UCSD-AML1 (cell line): ENCODE measurements around the gene ISY1.
A peak's percentile ranks its signal among the peaks of the same experiment; 100 is the strongest.
"Not testable (repeated sequence)": the region's sequence is repeated elsewhere in the genome, so short reads cannot be mapped to it uniquely, and the experiment has no call there.

Experiments used
- DNase-seq: peaks from one replicate; lab custom pipeline; 2025; ENCODE audit not compliant: unreplicated experiment; lab: John Stamatoyannopoulos, UW

ISY1 gene

GRCh38 chr3:129160891-129161859 is at the start of gene ISY1:
Gene ISY1, minus strand, starts transcription at chr3:129161063. Its CDS starts 88 bp downstream, at chr3:129160975.
- peak; percentile 93 for DNase-seq

DNA sequence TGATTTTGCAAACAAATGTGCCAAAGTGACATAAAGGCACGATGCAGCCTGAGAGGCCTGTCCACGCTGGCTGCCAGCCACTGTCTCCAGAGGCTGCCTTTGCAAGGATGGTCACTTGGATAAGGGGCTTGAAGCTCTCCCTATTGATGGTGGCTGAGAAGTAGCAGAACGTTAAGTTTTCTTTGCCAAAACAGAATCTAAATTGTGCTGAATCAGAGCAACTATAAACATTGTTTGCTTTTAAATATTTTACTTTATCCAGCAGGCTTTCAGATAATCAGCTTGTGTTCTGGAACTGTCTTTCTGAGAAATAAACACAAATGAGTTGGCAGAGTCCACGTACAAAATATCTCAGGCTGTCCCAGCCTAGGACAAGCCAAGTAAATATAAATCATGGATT is 46.6 kb upstream of the ISY1 start:
- no peak for DNase-seq

DNA sequence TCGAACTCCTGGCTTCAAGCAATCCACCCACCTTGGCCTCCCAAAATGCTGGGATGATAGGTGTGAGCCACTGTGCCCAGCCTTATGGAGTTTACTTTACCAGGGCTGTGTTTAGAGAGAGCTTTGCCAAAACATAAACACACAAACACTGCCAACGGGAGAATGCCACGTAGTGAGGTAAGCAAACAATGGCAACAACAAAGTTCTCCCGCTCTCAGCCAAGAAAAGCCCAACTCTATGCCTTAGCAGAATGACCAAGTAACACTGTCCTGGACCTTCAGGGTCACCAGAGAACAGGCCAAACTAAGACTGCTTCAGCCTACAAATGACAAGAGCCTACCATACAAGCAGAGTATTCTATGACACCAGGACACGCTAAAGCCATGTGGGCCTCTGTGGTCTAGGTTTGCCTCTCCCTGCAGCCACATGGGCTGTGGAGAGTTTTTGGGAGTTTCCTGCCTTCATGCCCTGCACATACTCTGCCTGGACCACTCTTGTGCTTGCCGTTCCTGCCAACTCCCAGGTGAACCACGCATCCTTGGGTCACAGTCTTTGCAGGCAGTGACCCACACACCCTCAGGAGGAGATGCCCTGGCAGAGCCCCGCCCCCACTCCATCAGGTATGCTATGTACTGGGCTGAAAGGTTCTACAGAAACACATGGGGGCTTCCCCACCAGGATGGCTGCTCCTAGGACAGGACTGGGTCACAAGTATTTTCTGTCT is 44.4 kb upstream of the ISY1 start:
- DNase-seq, result no peak

DNA sequence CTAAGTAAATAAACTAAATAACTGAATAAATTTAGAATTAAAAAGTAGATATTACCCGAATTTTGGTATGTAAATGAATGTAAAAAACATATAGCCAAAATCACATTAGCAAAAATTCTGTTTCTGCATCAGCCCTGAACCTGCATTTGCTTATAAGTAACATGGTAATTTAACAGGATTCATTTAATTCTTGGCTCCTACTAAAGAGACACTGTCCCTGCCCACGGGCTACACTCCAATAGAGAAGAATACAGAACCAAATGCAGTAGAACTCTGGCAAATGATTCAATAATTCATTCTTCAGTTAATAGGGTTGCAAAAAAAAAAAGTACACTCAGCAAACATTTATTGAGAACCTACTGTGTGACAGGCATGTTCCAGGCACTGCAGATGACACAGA is 43.6 kb upstream of the ISY1 start:
- no peak for DNase-seq

GRCh38 chr3:129199366-129199765 is 38.5 kb upstream of the ISY1 start:
- no peak for DNase-seq

GRCh38 chr3:129197321-129197720 is 36.5 kb upstream of the ISY1 start:
- DNase-seq, result no peak

- no peak for DNase-seq
Measured at GRCh38 chr3:129196601-129197000, 35.7 kb upstream of the ISY1 start.

- peak; percentile 39 for DNase-seq
Measured at GRCh38 chr3:129195731-129196256, 34.9 kb upstream of the ISY1 start.

DNA sequence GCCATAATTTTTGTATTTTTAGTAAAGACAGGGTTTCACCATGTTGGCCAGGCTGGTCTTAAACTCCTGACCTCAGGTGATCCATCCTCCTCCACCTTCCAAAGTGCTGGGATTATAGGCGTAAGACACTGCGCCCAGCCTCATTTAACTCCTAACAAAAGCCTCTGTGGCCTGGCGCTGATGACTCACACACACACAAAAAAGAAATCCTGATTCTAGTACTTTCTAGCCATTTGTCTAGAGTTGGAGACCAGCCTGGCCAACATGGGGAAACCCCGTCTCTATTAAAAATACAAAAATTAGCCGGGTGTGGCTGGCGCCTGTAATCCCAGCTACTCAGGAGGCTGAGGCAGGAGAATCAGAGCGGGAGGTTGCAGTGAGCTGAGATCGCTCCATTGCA is 28.9 kb upstream of the ISY1 start:
- not testable (repeated sequence) for DNase-seq

GRCh38 chr3:129187857-129188256 is 27.0 kb upstream of the ISY1 start:
- DNase-seq, result no peak

DNA sequence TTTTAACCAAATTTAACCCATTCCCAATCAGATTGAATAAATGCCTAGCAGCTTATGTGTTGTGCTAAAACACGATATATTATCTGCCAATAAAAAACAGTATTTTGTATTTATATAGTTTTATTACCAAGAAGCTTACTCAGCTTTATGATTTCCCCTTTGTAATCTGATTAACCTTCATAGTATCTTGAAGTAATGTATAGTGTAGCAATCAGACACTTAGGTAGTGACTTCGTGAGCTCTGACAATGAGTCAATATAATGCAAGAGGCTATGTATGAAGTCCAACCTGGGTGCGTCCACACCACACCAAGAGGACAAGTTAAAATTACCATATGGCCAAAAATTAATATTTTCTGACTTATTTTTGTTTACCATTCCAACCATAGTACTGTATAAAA is 24.9 kb upstream of the ISY1 start:
- DNase-seq, result no peak

GRCh38 chr3:129184784-129185542 is 24.1 kb upstream of the ISY1 start:
- not testable (repeated sequence) for DNase-seq

GRCh38 chr3:129184396-129184657 is 23.5 kb upstream of the ISY1 start:
- no peak for DNase-seq

- DNase-seq, result peak; percentile 96
Measured at GRCh38 chr3:129183569-129184395, 22.9 kb upstream of the ISY1 start, which contains the start of gene CNBP. Gene CNBP, minus strand, starts transcription at chr3:129183896. Its CDS starts 12,139 bp downstream, at chr3:129171757.

- DNase-seq, result no peak
Measured at GRCh38 chr3:129182390-129183185, 21.7 kb upstream of the ISY1 start.

- DNase-seq, result no peak
Measured at GRCh38 chr3:129181819-129182218, 21.0 kb upstream of the ISY1 start.

DNA sequence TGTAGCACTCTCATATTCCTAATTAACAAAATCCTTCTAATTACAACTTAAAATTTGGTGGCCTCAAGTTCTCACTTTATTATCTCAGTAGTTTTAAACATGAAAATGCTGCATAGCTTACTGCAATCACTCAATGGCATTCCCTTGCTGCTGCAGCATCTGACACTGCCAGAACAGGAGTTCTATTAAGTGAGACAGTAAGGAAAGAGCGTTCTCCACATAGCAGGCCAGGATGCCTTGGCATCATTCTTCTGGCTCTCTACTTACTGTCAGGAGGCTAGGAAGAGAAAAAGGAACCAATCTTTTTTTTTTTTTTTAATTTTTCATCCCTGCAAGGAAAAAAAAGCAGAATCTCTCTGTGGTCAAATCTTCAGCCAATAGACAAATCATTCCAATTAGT is 19.6 kb upstream of the ISY1 start:
- no peak for DNase-seq

DNA sequence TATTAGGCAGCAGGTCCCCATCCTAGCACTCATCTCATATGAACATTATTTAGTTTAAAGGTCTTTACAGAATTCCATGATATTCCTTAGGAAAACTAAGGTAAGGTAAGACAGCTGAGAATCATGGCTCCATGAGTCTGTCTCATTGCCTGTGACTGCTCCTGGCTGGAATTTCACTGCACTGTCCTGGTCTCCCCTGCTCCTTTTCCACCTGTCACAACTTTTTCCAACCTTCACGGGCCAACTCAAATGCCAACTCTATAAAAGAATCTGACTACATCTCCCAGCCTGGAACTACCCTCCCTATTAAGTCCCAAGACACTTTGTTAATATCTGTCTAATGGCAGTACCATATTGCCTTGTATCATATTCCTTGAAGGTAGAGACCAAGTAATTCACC is 15.2 kb upstream of the ISY1 start:
- DNase-seq, result no peak

- no peak for DNase-seq
Measured at GRCh38 chr3:129173725-129174124, 12.9 kb upstream of the ISY1 start.

DNA sequence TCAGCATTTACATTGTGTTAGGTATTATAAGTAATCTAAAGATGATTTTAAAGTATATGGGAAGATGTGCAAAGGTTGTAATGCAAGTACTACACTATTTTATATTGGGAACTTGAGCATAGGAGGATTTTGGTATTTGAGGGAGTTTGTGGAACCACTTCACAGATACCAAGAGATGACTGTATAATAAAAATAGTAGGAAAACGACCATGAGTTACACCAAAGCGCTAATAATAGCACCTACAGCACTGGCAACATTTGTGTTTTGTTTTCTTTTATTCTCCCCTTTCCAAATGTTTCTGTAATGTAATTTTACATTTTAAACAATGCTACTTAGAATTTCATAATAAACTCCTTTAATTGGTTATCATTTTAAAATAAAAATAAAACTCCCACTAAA is 12.3 kb upstream of the ISY1 start:
- DNase-seq, result no peak
